Endothelial cell of umbilical vein (primary cell): ENCODE data around the gene GNB1. TPM values are rescaled to one million over a fixed set of nuclear protein-coding genes. Genes with fewer than 3 reads are reported as not detected.

Experiments
- BruUV-seq: library from RNA; stranded (reverse); fragments of 400-500 nt; replicated peaks from 2 replicates; lab custom pipeline; 2021; lab: Mats Ljungman, UMichigan
- CTCF ChIA-PET: fragments of 300-600, 350-600 bp; sonication (Branson Sonifier 250); formaldehyde crosslinking; loops from one replicate; lab custom pipeline; 2021; ENCODE audit warnings: antibody characterized with exemption, inconsistent platforms; lab: Charles Lee
- POLR2A ChIA-PET: fragments of 300-600, 350-600 bp; sonication (Branson Sonifier 250); formaldehyde crosslinking; loops from one replicate; lab custom pipeline; 2021; ENCODE audit warnings: antibody characterized with exemption, inconsistent platforms; lab: Charles Lee
- DNase-seq: peaks from one replicate; pipeline ENCODE4 v3.0.0-alpha.2; 2011; ENCODE audit warnings: low read depth, low spot score
- FAIRE-seq: peaks from 2 replicates; lab custom pipeline; 2011; peaks lifted over from hg19 to GRCh38; lab: Jason Lieb, UNC
- H2AFZ ChIP-seq: 2 replicates; pipeline ENCODE4 v1.6.0; 2012; ENCODE audit warnings: low read depth, low read length, control low read depth, inconsistent platforms
- H3K27ac ChIP-seq: 2 replicates; pipeline ENCODE4 v1.5.1; 2011; ENCODE audit warnings: low read depth, mild to moderate bottlenecking, control low read depth, low read length, moderate library complexity; ENCODE audit not compliant: insufficient read depth
- H3K27me3 ChIP-seq, 2 experiments: 2 replicates each; pipeline versions ENCODE4 v1.6.0 to v1.6.1; 2011; ENCODE audit warnings: low read length in 2 of 2, mixed read lengths in 1 of 2; ENCODE audit not compliant: control insufficient read depth in 2 of 2, insufficient read depth in 2 of 2
- H3K36me3 ChIP-seq, 2 experiments: 2 replicates in 1 of 2; 3 replicates in 1 of 2; pipeline ENCODE4 v1.5.1; 2011; ENCODE audit warnings: low read length in 2 of 2, mild to moderate bottlenecking in 1 of 2, moderate library complexity in 1 of 2; ENCODE audit not compliant: control insufficient read depth in 2 of 2, insufficient read depth in 2 of 2; ENCODE audit errors: extremely low read depth in 1 of 2
- H3K4me1 ChIP-seq: 3 replicates; pipeline ENCODE4 v1.5.1; 2011; ENCODE audit warnings: mild to moderate bottlenecking, low read length; ENCODE audit not compliant: control insufficient read depth, insufficient read depth; ENCODE audit errors: extremely low read depth
- H3K4me2 ChIP-seq: 2 replicates; pipeline ENCODE4 v1.6.1; 2011; ENCODE audit warnings: low read length, control low read depth, mixed read lengths; ENCODE audit not compliant: insufficient read depth
- H3K4me3 ChIP-seq, 3 experiments: fragments of 200-600 bp in 1 of 3; sonication (generic), shearing (Covaris generic) in 1 of 3; replicated peaks in 1 of 3; 2 replicates each; pipeline ENCODE4 v1.5.1; 2011 to 2016; ENCODE audit warnings: control low read depth in 3 of 3, low read length in 3 of 3, mild to moderate bottlenecking in 2 of 3, inconsistent platforms in 1 of 3, low read depth in 1 of 3, moderate library complexity in 1 of 3; ENCODE audit not compliant: insufficient read depth in 1 of 3
- H3K79me2 ChIP-seq: 2 replicates; pipeline ENCODE4 v1.6.0; 2012; ENCODE audit warnings: low read length, inconsistent platforms; ENCODE audit not compliant: control insufficient read depth, insufficient read depth
- H3K9ac ChIP-seq: replicated peaks from 2 replicates; pipeline ENCODE3; 2011; ENCODE audit warnings: low read length, control low read depth; ENCODE audit not compliant: insufficient read depth; ENCODE audit errors: extremely low read depth
- H3K9me1 ChIP-seq: replicated peaks from 3 replicates; pipeline ENCODE4 v1.6.0; 2011; ENCODE audit warnings: mild to moderate bottlenecking, low read length; ENCODE audit not compliant: control insufficient read depth, insufficient read depth; ENCODE audit errors: extremely low read depth
- H3K9me3 ChIP-seq: replicated peaks from 2 replicates; pipeline ENCODE4 v1.5.1; 2012; ENCODE audit warnings: low read length, inconsistent platforms; ENCODE audit not compliant: control insufficient read depth, insufficient read depth
- H4K20me1 ChIP-seq: replicated peaks from 2 replicates; pipeline ENCODE3; 2011; ENCODE audit warnings: mild to moderate bottlenecking, low read length; ENCODE audit not compliant: control insufficient read depth, insufficient read depth; ENCODE audit errors: extremely low read depth
- EZH2 ChIP-seq: IDR thresholded peaks from 2 replicates; pipeline ENCODE4 v1.6.1; 2012; ENCODE audit warnings: borderline replicate concordance, low read depth, mild to moderate bottlenecking, moderate library complexity, low read length, inconsistent platforms; ENCODE audit not compliant: severe bottlenecking
- FOS ChIP-seq: IDR thresholded peaks from 2 replicates; pipeline ENCODE4 v1.6.1; 2011; ENCODE audit warnings: mild to moderate bottlenecking, low read length, moderate library complexity, borderline replicate concordance; ENCODE audit not compliant: insufficient read depth
- GATA2 ChIP-seq: IDR thresholded peaks from 2 replicates; pipeline ENCODE4 v1.7.0; 2011; ENCODE audit warnings: low read depth, mild to moderate bottlenecking, moderate library complexity, mixed read lengths, low read length; ENCODE audit not compliant: insufficient read length, insufficient read depth
- JUN ChIP-seq: IDR thresholded peaks from 2 replicates; pipeline ENCODE4 v1.6.1; 2011; ENCODE audit warnings: borderline replicate concordance, low read depth; ENCODE audit not compliant: insufficient read length, insufficient read depth
- MYC ChIP-seq: IDR thresholded peaks from one replicate; pipeline ENCODE4 v1.6.1; 2011; ENCODE audit warnings: mild to moderate bottlenecking, low read depth, low read length
- POLR2A ChIP-seq: IDR thresholded peaks from 2 replicates; pipeline ENCODE4 v1.6.1; 2012; ENCODE audit warnings: low read depth, mild to moderate bottlenecking, control low read depth, low read length
- POLR2AphosphoS5 ChIP-seq: IDR thresholded peaks from 2 replicates; pipeline ENCODE4 v1.6.1; 2012; ENCODE audit warnings: low read depth, mild to moderate bottlenecking, control low read depth, low read length, moderate library complexity; ENCODE audit not compliant: insufficient read depth
- dilution Hi-C: fragments of 300-500 bp; cut with MboI; formaldehyde crosslinking; loops from one replicate; pipeline ENCODE4 v1.15.0; 2019; ENCODE audit warnings: low sequenced_read_pairs; ENCODE audit not compliant: extremely low pct_ligation_motif_present
- intact Hi-C: fragments of 100-400 bp; cut with micrococcal nuclease; formaldehyde crosslinking; loops from one replicate; pipeline ENCODE4 v1.10.0; 2022
- polyA plus RNA-seq, 4 experiments: library from polyadenylated mRNA; depleted of rRNA in 3 of 4; stranded (reverse) in 3 of 4; unstranded in 1 of 4; fragments of >200 nt; gene quantifications; 2 replicates each; pipeline versions ENCODE4 v1.2.1 to v1.2.3, GENCODE V29; 2011 to 2012; ENCODE audit warnings: missing spikeins in 1 of 4
- total RNA-seq: library from RNA; stranded (reverse); gene quantifications from 2 replicates; pipeline ENCODE4 v1.2.3, GENCODE V29; 2021
- TF ChIP-seq, protein P1 (sequence below): IDR thresholded peaks from 2 replicates; pipeline ENCODE4 v1.6.1; 2011; ENCODE audit not compliant: insufficient read depth, insufficient read length
- TF ChIP-seq, protein P2 (sequence below), 2 donors: IDR thresholded peaks; 1 replicate in 1 of 2; 2 replicates in 1 of 2; pipeline ENCODE4 v1.5.1; 2011; ENCODE audit warnings: low read length in 2 of 2, mild to moderate bottlenecking in 2 of 2, moderate library complexity in 2 of 2, control low read depth in 1 of 2, inconsistent platforms in 1 of 2, low read depth in 1 of 2; ENCODE audit not compliant: insufficient read depth in 1 of 2; ENCODE audit errors: extremely low read depth in 1 of 2

Gene GNB1
- total and polyA plus RNA-seq, 2 donors (not counting 3 experiments of a cell fraction or from before 2014, with no cell fraction given), result 501 to 529 TPM

DNA sequence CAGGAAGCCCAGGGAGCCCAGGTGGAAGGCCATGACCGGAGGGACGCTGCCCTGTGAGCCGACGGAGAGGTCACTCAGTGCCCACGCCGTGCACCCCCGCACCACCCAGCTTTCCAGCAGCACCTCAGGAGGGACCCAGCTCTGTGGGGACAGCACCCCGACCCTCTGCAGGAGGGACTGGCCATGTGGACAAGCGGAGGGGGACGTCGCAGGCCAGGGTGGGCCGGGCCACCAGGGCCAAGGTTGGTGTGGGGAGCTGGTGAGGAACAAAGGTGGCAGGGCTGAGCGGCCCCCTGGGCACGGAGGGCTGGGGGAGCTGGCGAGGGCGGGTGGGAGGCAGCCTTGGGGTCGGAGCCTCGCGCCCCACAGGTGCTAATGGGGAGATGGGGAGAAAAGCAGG lies 135.5 kb downstream of the GNB1 start:
- no peak for TF ChIP-seq POLR2AphosphoS5
- no peak for TF ChIP-seq POLR2A
- TF ChIP-seq, protein P1, sequence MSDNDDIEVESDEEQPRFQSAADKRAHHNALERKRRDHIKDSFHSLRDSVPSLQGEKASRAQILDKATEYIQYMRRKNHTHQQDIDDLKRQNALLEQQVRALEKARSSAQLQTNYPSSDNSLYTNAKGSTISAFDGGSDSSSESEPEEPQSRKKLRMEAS, result no peak
- no peak for TF ChIP-seq MYC
- TF ChIP-seq, protein P2, sequence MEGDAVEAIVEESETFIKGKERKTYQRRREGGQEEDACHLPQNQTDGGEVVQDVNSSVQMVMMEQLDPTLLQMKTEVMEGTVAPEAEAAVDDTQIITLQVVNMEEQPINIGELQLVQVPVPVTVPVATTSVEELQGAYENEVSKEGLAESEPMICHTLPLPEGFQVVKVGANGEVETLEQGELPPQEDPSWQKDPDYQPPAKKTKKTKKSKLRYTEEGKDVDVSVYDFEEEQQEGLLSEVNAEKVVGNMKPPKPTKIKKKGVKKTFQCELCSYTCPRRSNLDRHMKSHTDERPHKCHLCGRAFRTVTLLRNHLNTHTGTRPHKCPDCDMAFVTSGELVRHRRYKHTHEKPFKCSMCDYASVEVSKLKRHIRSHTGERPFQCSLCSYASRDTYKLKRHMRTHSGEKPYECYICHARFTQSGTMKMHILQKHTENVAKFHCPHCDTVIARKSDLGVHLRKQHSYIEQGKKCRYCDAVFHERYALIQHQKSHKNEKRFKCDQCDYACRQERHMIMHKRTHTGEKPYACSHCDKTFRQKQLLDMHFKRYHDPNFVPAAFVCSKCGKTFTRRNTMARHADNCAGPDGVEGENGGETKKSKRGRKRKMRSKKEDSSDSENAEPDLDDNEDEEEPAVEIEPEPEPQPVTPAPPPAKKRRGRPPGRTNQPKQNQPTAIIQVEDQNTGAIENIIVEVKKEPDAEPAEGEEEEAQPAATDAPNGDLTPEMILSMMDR (IDR thresholded peaks at IDR 0.05; ENCODE audit: extremely low read depth in 1 of 2, insufficient read depth in 1 of 2, low read depth in 1 of 2, low read length in 2 of 2), result no peak
- no peak for TF ChIP-seq EZH2
- TF ChIP-seq FOS, result no peak
- no peak for TF ChIP-seq GATA2
- TF ChIP-seq JUN, result no peak
- H3K4me3 ChIP-seq, result no peak overlapping the region
- intact Hi-C loops, result no loop called here
- H3K4me2 ChIP-seq, result no peak overlapping the region
- dilution Hi-C loops, result no loop called here
- ChIA-PET CTCF (interaction anchor here (1.0 to 1.1 kb wide), 2 partner anchors 11 to 150 kb away, joined by 3 to 4 read pairs; no protein-coding TSS in a partner anchor), POLR2A (no interaction called here)
- FAIRE-seq (no peak), DNase-seq (no peak)
- no peaks in the 10 kb centered on the region for H3K9me3 ChIP-seq
- no peak overlapping the region for H3K9ac ChIP-seq
- peaks cover 4 to 37% of the 10 kb centered on the region in 2 experiments for H3K36me3 ChIP-seq
- H3K9me1 ChIP-seq, result no peaks in the 10 kb centered on the region
- H3K27ac ChIP-seq, result no peak overlapping the region
- no peak overlapping the region for H2AFZ ChIP-seq
- peaks cover 8% of the 10 kb centered on the region for H3K79me2 ChIP-seq
- H3K27me3 ChIP-seq, result no peaks in the 10 kb centered on the region
- no peaks in the 10 kb centered on the region for H3K4me1 ChIP-seq
- BruUV-seq, result no TSS peak
- H4K20me1 ChIP-seq, result no peaks in the 10 kb centered on the region
